HL-60 (cell line): ENCODE data around the gene EPB42.

Experiments
- DNase-seq, 2 experiments: peaks; one replicate each; pipeline ENCODE4 v3.0.0-alpha.2; 2010 to 2020; ENCODE audit warnings: low read depth in 1 of 2, low spot score in 1 of 2
- H3K27ac ChIP-seq: fragments of 250-450 bp; sonication (Bioruptor Pico); replicated peaks from 2 replicates; pipeline ENCODE4 v1.5.1; 2020; ENCODE audit warnings: mild to moderate bottlenecking, moderate library complexity
- H3K27me3 ChIP-seq: fragments of 250-450 bp; sonication (Bioruptor Pico); 2 replicates; pipeline ENCODE4 v1.5.1; 2021; ENCODE audit warnings: mild to moderate bottlenecking, moderate library complexity; ENCODE audit not compliant: insufficient read depth, poor library complexity, severe bottlenecking
- H3K4me3 ChIP-seq: replicated peaks from 2 replicates; pipeline ENCODE4 v1.5.1; 2011; ENCODE audit warnings: mild to moderate bottlenecking, control low read depth, low read length; ENCODE audit not compliant: insufficient read depth
- GABPA ChIP-seq: IDR thresholded peaks from 2 replicates; pipeline ENCODE4 v1.6.1; 2012; ENCODE audit warnings: low read depth
- POLR2AphosphoS5 ChIP-seq: IDR thresholded peaks from 2 replicates; pipeline ENCODE4 v1.6.1; 2012; ENCODE audit warnings: low read depth
- SPI1 ChIP-seq: IDR thresholded peaks from 2 replicates; pipeline ENCODE4 v1.6.1; 2012; ENCODE audit warnings: low read depth, mild to moderate bottlenecking, borderline replicate concordance
- TF ChIP-seq, protein P1 (sequence below): IDR thresholded peaks from one replicate; pipeline ENCODE4 v1.5.1; 2011; ENCODE audit warnings: low read length, control low read depth, inconsistent platforms; ENCODE audit not compliant: insufficient read depth
- TF ChIP-seq, protein P2 (sequence below): IDR thresholded peaks from 2 replicates; pipeline ENCODE4 v1.6.1; 2012; ENCODE audit warnings: low read depth; ENCODE audit not compliant: insufficient replicate concordance

Gene EPB42

DNA sequence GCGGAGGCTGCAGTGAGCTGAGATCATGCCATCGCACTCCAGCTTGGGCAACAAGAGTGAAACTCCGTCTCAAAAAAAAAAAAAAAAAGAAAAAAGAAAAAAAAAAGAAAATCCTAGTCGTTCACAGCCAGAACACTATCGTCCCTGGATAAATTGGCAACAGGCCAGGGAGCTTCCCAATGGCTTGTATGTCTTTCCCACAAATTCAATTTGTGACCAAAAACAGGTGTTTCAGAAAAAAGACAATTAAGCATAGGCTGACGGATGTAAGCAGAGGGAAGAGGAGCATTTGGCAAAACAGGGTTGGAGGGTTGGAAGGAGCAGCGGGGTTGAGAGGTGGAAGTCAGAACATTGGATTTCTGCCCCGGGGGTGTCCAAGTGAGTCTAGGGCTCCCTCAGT, 8.5 kb downstream of the EPB42 start:
- TF ChIP-seq, protein P1, sequence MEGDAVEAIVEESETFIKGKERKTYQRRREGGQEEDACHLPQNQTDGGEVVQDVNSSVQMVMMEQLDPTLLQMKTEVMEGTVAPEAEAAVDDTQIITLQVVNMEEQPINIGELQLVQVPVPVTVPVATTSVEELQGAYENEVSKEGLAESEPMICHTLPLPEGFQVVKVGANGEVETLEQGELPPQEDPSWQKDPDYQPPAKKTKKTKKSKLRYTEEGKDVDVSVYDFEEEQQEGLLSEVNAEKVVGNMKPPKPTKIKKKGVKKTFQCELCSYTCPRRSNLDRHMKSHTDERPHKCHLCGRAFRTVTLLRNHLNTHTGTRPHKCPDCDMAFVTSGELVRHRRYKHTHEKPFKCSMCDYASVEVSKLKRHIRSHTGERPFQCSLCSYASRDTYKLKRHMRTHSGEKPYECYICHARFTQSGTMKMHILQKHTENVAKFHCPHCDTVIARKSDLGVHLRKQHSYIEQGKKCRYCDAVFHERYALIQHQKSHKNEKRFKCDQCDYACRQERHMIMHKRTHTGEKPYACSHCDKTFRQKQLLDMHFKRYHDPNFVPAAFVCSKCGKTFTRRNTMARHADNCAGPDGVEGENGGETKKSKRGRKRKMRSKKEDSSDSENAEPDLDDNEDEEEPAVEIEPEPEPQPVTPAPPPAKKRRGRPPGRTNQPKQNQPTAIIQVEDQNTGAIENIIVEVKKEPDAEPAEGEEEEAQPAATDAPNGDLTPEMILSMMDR: no peak
- TF ChIP-seq POLR2AphosphoS5 (no peak), SPI1 (no peak), GABPA (no peak)
- TF ChIP-seq, protein P2, sequence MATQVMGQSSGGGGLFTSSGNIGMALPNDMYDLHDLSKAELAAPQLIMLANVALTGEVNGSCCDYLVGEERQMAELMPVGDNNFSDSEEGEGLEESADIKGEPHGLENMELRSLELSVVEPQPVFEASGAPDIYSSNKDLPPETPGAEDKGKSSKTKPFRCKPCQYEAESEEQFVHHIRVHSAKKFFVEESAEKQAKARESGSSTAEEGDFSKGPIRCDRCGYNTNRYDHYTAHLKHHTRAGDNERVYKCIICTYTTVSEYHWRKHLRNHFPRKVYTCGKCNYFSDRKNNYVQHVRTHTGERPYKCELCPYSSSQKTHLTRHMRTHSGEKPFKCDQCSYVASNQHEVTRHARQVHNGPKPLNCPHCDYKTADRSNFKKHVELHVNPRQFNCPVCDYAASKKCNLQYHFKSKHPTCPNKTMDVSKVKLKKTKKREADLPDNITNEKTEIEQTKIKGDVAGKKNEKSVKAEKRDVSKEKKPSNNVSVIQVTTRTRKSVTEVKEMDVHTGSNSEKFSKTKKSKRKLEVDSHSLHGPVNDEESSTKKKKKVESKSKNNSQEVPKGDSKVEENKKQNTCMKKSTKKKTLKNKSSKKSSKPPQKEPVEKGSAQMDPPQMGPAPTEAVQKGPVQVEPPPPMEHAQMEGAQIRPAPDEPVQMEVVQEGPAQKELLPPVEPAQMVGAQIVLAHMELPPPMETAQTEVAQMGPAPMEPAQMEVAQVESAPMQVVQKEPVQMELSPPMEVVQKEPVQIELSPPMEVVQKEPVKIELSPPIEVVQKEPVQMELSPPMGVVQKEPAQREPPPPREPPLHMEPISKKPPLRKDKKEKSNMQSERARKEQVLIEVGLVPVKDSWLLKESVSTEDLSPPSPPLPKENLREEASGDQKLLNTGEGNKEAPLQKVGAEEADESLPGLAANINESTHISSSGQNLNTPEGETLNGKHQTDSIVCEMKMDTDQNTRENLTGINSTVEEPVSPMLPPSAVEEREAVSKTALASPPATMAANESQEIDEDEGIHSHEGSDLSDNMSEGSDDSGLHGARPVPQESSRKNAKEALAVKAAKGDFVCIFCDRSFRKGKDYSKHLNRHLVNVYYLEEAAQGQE: no peak
- Histone ChIP-seq H3K4me3 (no peak overlapping the region), H3K27ac (no peak overlapping the region), H3K27me3 (peaks cover 2% of the 10 kb centered on the region)
- no peak for DNase-seq

DNA sequence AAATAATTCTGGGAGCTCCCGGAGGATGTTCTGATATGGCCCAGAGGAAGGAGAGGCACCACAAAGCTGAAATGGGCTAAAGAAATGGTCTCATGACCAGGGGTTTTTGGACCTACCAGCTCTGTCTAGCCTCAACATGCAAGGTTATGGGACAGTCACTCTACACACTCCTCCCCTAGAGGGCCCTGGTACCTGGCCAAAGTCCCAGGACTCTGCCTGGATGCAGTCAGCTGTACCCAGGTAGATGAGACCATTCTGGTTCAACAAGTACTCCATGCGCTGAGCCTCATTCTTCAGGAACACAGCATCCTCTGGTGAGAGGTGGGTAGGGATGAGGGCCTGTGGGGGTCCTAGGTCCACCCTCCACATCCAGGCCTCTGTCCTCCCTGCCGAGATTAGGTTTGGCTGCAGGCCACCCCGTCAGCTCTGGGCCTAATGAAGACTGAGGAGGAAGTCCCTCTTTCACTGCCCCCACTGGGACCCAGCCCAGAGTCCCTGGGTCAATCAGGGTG, 9.5 kb downstream of the EPB42 start:
- TF ChIP-seq, protein P2: no peak
- TF ChIP-seq SPI1 (no peak), GABPA (no peak), POLR2AphosphoS5 (no peak)
- TF ChIP-seq, protein P1: no peak
- Histone ChIP-seq H3K27me3 (peaks cover 2% of the 10 kb centered on the region), H3K4me3 (no peak overlapping the region), H3K27ac (no peak overlapping the region)
- DNase-seq: no peak

DNA sequence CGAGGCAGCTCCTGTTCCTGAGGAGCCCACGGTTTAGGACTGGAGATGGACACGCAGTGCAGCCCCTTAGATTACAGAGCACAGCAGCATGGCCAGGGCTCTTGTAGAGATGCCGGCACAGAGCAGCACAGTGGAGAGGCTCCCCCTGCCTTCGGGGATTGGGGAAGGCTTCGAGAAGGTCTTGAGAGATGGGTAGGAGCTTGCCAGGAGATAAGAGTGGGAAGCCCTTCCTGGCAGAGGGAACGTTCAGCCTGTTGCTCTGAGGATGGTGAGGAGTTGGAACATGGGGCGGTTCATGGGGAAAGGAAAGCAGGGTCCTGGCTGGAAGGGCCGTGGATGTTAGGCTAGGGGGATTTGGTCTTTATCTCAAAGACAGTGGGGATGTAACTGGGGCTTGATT, 10.0 kb downstream of the EPB42 start:
- H3K27me3 ChIP-seq: peaks cover 2% of the 10 kb centered on the region

More for the DNA sequence above, 10.0 kb downstream of the EPB42 start:
- no peak for DNase-seq
- no peak overlapping the region for H3K27ac ChIP-seq
- no peak overlapping the region for H3K4me3 ChIP-seq
- TF ChIP-seq, protein P1: no peak
- TF ChIP-seq, protein P2: no peak
- TF ChIP-seq POLR2AphosphoS5: no peak
- TF ChIP-seq SPI1: no peak
